IMR-90 (cell line): ENCODE results near the gene RBM28. TPM values are rescaled to one million over a fixed set of nuclear protein-coding genes. Genes with fewer than 3 reads are reported as not detected.

ENCODE experiments used
- ATAC-seq: fragments of 200-7000 bp; cut with Tn5 transposase; 2 replicates; pipeline ENCODE4 v1.9.1; 2020; ENCODE audit warnings: low read depth, mild to moderate bottlenecking, moderate library complexity
- BruUV-seq: library from RNA; stranded (reverse); fragments of 400-500 nt; replicated peaks from 2 replicates; lab custom pipeline; 2021; lab: Mats Ljungman, UMichigan
- CTCF ChIA-PET: fragments of 300-600 bp; formaldehyde crosslinking; extraction: SDS; loops from one replicate; lab custom pipeline; 2021; ENCODE audit warnings: antibody characterized with exemption; lab: Yijun Ruan, JAX
- POLR2A ChIA-PET: fragments of 300-600 bp; sonication (Branson Sonifier 250); formaldehyde crosslinking; loops from one replicate; lab custom pipeline; 2022; ENCODE audit warnings: antibody characterized with exemption; ENCODE audit not compliant: unreplicated experiment; lab: Charles Lee
- DNase-seq: peaks from one replicate; pipeline ENCODE4 v3.0.0; 2013
- H2AFZ ChIP-seq: replicated peaks from 2 replicates; pipeline ENCODE3; 2013; ENCODE audit warnings: low read length, mild to moderate bottlenecking; ENCODE audit not compliant: poor library complexity
- H2AK5ac ChIP-seq: 2 replicates; pipeline ENCODE4 v1.6.1; 2013; ENCODE audit warnings: low read depth, low read length, inconsistent platforms
- H2AK9ac ChIP-seq: replicated peaks from 2 replicates; pipeline ENCODE3; 2013; ENCODE audit warnings: mild to moderate bottlenecking, low read depth, low read length, moderate library complexity; ENCODE audit not compliant: poor library complexity
- H2BK120ac ChIP-seq: 2 replicates; pipeline ENCODE4 v1.6.1; 2013; ENCODE audit warnings: low read depth, low read length, inconsistent platforms
- H2BK15ac ChIP-seq: 3 replicates; pipeline ENCODE4 v1.6.1; 2013; ENCODE audit warnings: low read depth, low read length, inconsistent platforms
- H2BK20ac ChIP-seq: 2 replicates; pipeline ENCODE4 v1.6.1; 2013; ENCODE audit warnings: low read depth, mild to moderate bottlenecking, inconsistent platforms, low read length, moderate library complexity
- H2BK5ac ChIP-seq: 2 replicates; pipeline ENCODE4 v1.6.1; 2013; ENCODE audit warnings: mild to moderate bottlenecking, low read depth, low read length, inconsistent platforms; ENCODE audit not compliant: poor library complexity, severe bottlenecking
- H3K14ac ChIP-seq: replicated peaks from 2 replicates; pipeline ENCODE4 v1.6.1; 2013; ENCODE audit warnings: low read depth, low read length, inconsistent platforms
- H3K18ac ChIP-seq: 2 replicates; pipeline ENCODE4 v1.6.1; 2013; ENCODE audit warnings: low read depth, low read length, control low read depth
- H3K23ac ChIP-seq: 2 replicates; pipeline ENCODE4 v1.6.1; 2013; ENCODE audit warnings: low read depth, low read length, inconsistent platforms
- H3K27ac ChIP-seq: 2 replicates; pipeline ENCODE4 v1.5.1; 2013; ENCODE audit warnings: mild to moderate bottlenecking, control low read depth, low read length; ENCODE audit not compliant: insufficient read depth
- H3K27me3 ChIP-seq: 2 replicates; pipeline ENCODE4 v1.6.1; 2013; ENCODE audit warnings: low read length; ENCODE audit not compliant: control insufficient read depth, insufficient read depth
- H3K36me3 ChIP-seq: 2 replicates; pipeline ENCODE4 v1.6.1; 2013; ENCODE audit warnings: low read length, mixed read lengths; ENCODE audit not compliant: control insufficient read depth, insufficient read depth
- H3K4ac ChIP-seq: 2 replicates; pipeline ENCODE4 v1.6.1; 2013; ENCODE audit warnings: low read depth, low read length, inconsistent platforms
- H3K4me1 ChIP-seq: 2 replicates; pipeline ENCODE4 v1.6.1; 2013; ENCODE audit warnings: low read length, mixed read lengths; ENCODE audit not compliant: control insufficient read depth, insufficient read depth
- H3K4me2 ChIP-seq: 2 replicates; pipeline ENCODE4 v1.6.1; 2013; ENCODE audit warnings: low read depth, mild to moderate bottlenecking, control low read depth, low read length, moderate library complexity
- H3K4me3 ChIP-seq: 2 replicates; pipeline ENCODE4 v1.5.1; 2013; ENCODE audit warnings: low read depth, mild to moderate bottlenecking, control low read depth, low read length, moderate library complexity; ENCODE audit not compliant: insufficient read depth
- H3K56ac ChIP-seq: 2 replicates; pipeline ENCODE4 v1.6.1; 2013; ENCODE audit warnings: low read length, inconsistent platforms; ENCODE audit not compliant: insufficient read depth; ENCODE audit errors: extremely low read depth
- H3K79me1 ChIP-seq, 2 experiments: 2 replicates each; pipeline ENCODE4 v1.6.1; 2013; ENCODE audit warnings: low read length in 2 of 2, inconsistent platforms in 1 of 2, low read depth in 1 of 2
- H3K9ac ChIP-seq: 2 replicates; pipeline ENCODE4 v1.6.1; 2013; ENCODE audit warnings: low read depth, low read length, control low read depth
- H3K9me1 ChIP-seq: 2 replicates; pipeline ENCODE4 v1.6.1; 2013; ENCODE audit warnings: low read length, inconsistent platforms; ENCODE audit not compliant: insufficient read depth
- H3K9me3 ChIP-seq: 2 replicates; pipeline ENCODE4 v1.6.1; 2013; ENCODE audit warnings: low read length; ENCODE audit not compliant: control insufficient read depth, insufficient read depth
- H4K20me1 ChIP-seq: 2 replicates; pipeline ENCODE4 v1.6.1; 2013; ENCODE audit warnings: low read length, inconsistent platforms; ENCODE audit not compliant: insufficient read depth
- H4K5ac ChIP-seq: 2 replicates; pipeline ENCODE4 v1.6.1; 2013; ENCODE audit warnings: mild to moderate bottlenecking, low read depth, low read length, control low read depth
- H4K8ac ChIP-seq, 2 experiments: 2 replicates each; pipeline ENCODE4 v1.6.1; 2013; ENCODE audit warnings: low read depth in 2 of 2, low read length in 2 of 2, control low read depth in 1 of 2, inconsistent platforms in 1 of 2
- H4K91ac ChIP-seq: 2 replicates; pipeline ENCODE4 v1.6.1; 2013; ENCODE audit warnings: low read depth, low read length, inconsistent platforms; ENCODE audit not compliant: insufficient read depth
- CEBPB ChIP-seq: IDR thresholded peaks from 2 replicates; pipeline ENCODE4 v1.6.1; 2012; ENCODE audit warnings: low read depth, low read length, improper control_type of control experiment
- FOS ChIP-seq: fragments of 150-350 bp; IDR thresholded peaks from 2 replicates; pipeline ENCODE4 v1.6.1; 2016; ENCODE audit warnings: low read depth, low read length
- RAD21 ChIP-seq: IDR thresholded peaks from 2 replicates; pipeline ENCODE4 v1.6.1; 2012; ENCODE audit warnings: low read length, improper control_type of control experiment
- RCOR1 ChIP-seq: IDR thresholded peaks from 2 replicates; pipeline ENCODE4 v1.6.1; 2012; ENCODE audit warnings: mild to moderate bottlenecking, low read length, improper control_type of control experiment; ENCODE audit not compliant: insufficient replicate concordance
- RFX5 ChIP-seq: IDR thresholded peaks from 2 replicates; pipeline ENCODE4 v1.8.0; 2012; ENCODE audit warnings: low read depth, mild to moderate bottlenecking, low read length, moderate library complexity
- SMC3 ChIP-seq: fragments of 150-350 bp; IDR thresholded peaks from 2 replicates; pipeline ENCODE4 v1.6.1; 2016; ENCODE audit warnings: low read depth, mild to moderate bottlenecking, antibody characterized with exemption, low read length, moderate library complexity
- USF2 ChIP-seq: fragments of 150-350 bp; IDR thresholded peaks from 2 replicates; pipeline ENCODE4 v1.6.1; 2017; ENCODE audit warnings: mild to moderate bottlenecking, antibody characterized with exemption, low read length, low read depth
- WGBS, 2 experiments: methylation state at CpG; one replicate each; pipeline versions ENCODE4 v1.1.5 to v1.1.7; 2013; ENCODE audit warnings: missing lambda C conversion rate in 2 of 2; ENCODE audit not compliant: insufficient read length in 1 of 2; ENCODE audit errors: extremely low coverage in 2 of 2; 5-methylcytosine and 5-hydroxymethylcytosine counted together
- dilution Hi-C: fragments of 300-500 bp; cut with HindIII; formaldehyde crosslinking; loops from one replicate; pipeline ENCODE4 v1.14.3; 2018; ENCODE audit warnings: low sequenced_read_pairs; ENCODE audit not compliant: unreplicated experiment
- in situ Hi-C: fragments of 300-500 bp; cut with MboI; formaldehyde crosslinking; loops from 3 replicates; pipeline ENCODE4 v1.14.3; 2019; ENCODE audit warnings: low sequenced_read_pairs, inconsistent platforms, mixed read lengths
- intact Hi-C: fragments of 100-400 bp; cut with micrococcal nuclease; formaldehyde crosslinking; loops from 2 replicates; pipeline ENCODE4 v1.10.0; 2022
- polyA plus RNA-seq, 3 experiments: library from polyadenylated mRNA; depleted of rRNA; stranded (reverse); fragments of >200 nt; gene quantifications; 2 replicates each; pipeline ENCODE4 v1.2.3, GENCODE V29; 2012; ENCODE audit warnings: low replicate concordance in 1 of 3
- total RNA-seq: library from RNA; depleted of rRNA; stranded (reverse); fragments of >200 nt; gene quantifications from 2 replicates; pipeline ENCODE4 v1.2.3, GENCODE V29; 2012

Gene RBM28
- total and polyA plus RNA-seq, 2 of the 4 experiments (the other 2 are of a cell fraction) = 12.4 to 20.4 TPM

GRCh38 chr7:128268233-128268632, 75.5 kb downstream of the RBM28 start:
- Histone ChIP-seq H4K8ac (no peak overlapping the region), H3K9ac (no peak overlapping the region), H3K9me1 (peaks cover 3% of the 10 kb centered on the region; the same call in 1 of the 2 replicates), H3K27ac (no peak overlapping the region), H3K79me1 (no peaks in the 10 kb centered on the region), H2BK20ac (no peak overlapping the region), H2AFZ (no peak overlapping the region), H3K56ac (no peak overlapping the region), H4K5ac (no peak overlapping the region), H4K91ac (no peak overlapping the region), H3K4me3 (no peak overlapping the region), H3K9me3 (no peaks in the 10 kb centered on the region), H2BK120ac (no peak overlapping the region), H2AK9ac (no peak overlapping the region), H4K20me1 (no peaks in the 10 kb centered on the region), H3K36me3 (no peaks in the 10 kb centered on the region), H2AK5ac (no peak overlapping the region), H3K14ac (no peak overlapping the region), H3K4me1 (peaks cover 12% of the 10 kb centered on the region), H3K4me2 (no peak overlapping the region), H2BK15ac (no peak overlapping the region), H3K18ac (no peak overlapping the region), H3K27me3 (peaks cover 50% of the 10 kb centered on the region), H3K4ac (no peak overlapping the region), H3K23ac (no peak overlapping the region), H2BK5ac (no peak overlapping the region)
- DNase-seq (no peak), ATAC-seq (no peak)
- 40% methylated on average over 1 of the region's 2 CpGs; no CpG with 5 or more reads in 1 of the 2 experiments for WGBS, 2 experiments
- in situ Hi-C loops = no loop called here
- ChIA-PET CTCF (no interaction called here), POLR2A (no interaction called here)
- intact Hi-C loops = no loop called here
- TF ChIP-seq USF2 = no peak
- TF ChIP-seq FOS = no peak
- no peak for TF ChIP-seq SMC3
- TF ChIP-seq RFX5 = no peak
- no peak for TF ChIP-seq CEBPB
- TF ChIP-seq RAD21 = no peak
- no peak for TF ChIP-seq RCOR1
- no TSS peak for BruUV-seq
- dilution Hi-C loops = no loop called here
